GM12872 (cell line): ENCODE measurements around the gene OSBPL10.

Experiments
- TF ChIP-seq, protein P1 (sequence below): IDR thresholded peaks from 3 replicates; pipeline ENCODE4 v1.5.1; 2011; ENCODE audit warnings: low read depth, mild to moderate bottlenecking, low read length, moderate library complexity; ENCODE audit not compliant: insufficient read depth

OSBPL10 gene

DNA sequence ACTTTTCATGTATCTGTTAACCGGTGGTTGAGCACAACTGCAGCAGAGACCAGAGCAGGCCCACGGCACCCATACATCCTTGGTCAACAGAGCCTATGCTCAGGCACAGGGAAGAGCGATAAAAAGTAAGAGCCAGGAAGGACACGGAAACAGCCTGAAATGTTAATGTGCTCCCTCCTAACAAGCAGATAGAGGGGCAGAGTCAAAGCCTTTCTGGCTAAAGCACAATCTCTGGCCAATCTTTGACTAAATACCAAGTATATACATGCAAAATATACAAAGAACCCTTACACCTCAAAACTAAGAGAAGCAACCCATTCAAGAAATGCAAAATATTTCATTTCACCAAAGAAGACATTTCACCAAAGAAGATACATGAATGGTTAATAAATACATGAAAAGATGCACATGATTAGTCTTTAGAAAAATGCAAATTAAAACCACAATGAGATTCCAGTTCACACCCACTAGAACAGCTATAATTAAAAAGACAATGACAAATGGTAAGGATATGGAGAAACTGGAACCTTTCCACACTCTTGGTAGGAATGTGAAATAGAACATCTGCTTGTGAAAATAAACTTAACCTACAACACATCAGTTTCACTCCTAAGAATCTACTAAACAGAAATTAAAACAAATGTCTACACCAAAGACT, 88.0 kb downstream of the OSBPL10 start:
- TF ChIP-seq, protein P1, sequence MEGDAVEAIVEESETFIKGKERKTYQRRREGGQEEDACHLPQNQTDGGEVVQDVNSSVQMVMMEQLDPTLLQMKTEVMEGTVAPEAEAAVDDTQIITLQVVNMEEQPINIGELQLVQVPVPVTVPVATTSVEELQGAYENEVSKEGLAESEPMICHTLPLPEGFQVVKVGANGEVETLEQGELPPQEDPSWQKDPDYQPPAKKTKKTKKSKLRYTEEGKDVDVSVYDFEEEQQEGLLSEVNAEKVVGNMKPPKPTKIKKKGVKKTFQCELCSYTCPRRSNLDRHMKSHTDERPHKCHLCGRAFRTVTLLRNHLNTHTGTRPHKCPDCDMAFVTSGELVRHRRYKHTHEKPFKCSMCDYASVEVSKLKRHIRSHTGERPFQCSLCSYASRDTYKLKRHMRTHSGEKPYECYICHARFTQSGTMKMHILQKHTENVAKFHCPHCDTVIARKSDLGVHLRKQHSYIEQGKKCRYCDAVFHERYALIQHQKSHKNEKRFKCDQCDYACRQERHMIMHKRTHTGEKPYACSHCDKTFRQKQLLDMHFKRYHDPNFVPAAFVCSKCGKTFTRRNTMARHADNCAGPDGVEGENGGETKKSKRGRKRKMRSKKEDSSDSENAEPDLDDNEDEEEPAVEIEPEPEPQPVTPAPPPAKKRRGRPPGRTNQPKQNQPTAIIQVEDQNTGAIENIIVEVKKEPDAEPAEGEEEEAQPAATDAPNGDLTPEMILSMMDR: no peak

- TF ChIP-seq, protein P1: no peak
Observed at GRCh38 chr3:31892500-31892899, 88.6 kb downstream of the OSBPL10 start.

DNA sequence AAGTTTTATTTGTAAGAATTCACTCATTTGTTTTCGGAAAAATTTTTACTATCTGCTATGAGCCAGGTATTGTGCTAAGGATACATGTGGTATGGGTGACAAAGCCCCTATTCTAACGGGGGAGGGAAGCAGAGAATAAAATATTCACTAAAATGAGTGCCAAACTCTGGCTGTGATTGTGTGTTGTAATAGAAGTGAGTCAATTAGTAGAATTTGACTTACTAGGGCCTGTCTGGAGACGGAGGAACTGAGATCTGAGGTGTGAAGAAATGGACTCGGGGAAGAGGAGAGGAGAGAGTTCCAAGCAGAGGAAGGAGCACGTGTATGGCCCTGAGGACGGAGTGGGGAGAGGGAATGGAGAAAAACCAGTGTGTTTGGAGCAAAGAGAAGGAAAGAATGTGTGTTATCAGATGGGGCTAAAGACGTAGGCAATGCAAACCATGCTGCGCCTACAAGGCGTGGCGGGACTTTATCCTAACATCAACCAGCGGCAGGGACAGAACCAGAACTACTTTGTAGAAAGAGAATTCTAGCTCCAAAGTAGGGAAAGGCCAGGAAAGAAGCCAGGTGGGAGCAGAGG, 89.1 kb downstream of the OSBPL10 start:
- TF ChIP-seq, protein P1: no peak

DNA sequence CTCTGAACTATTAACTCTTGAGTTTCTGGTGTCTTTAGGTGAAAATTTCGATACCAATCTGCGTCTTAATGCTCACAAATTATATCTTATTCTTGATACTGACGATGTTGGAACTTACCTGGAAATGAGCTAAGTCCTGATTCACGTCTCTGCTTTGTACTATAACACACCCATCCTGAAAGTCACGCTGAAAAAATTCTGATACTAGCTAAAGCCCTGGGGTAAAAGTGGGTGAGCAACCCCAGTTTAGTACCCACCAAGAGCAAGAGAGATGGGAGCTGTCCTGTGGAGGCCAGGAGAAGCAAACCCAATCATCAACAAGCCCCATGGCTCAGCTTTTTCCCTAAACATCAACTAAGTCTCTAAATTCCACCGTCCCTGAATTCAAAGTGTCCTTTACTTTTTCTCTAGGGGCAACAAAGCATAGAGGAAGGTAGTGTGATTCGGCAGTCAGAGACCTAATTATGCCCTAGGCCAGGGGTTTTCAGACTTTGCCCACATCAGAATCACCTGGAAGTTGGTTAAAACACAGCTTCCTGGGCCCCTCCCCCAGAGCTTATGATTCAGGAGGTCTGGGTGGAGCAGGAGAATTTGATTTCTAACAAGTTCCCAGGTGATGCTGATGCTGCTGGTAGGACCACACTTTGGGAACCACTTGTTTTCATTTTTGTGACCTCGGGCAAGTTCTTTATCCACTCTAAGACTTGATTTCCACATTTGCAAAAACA, 90.2 kb downstream of the OSBPL10 start:
- TF ChIP-seq, protein P1: no peak

- TF ChIP-seq, protein P1: no peak
Observed at GRCh38 chr3:31890007-31890406, 91.1 kb downstream of the OSBPL10 start.

- TF ChIP-seq, protein P1: no peak
Observed at GRCh38 chr3:31885235-31885634, 95.8 kb downstream of the OSBPL10 start.

DNA sequence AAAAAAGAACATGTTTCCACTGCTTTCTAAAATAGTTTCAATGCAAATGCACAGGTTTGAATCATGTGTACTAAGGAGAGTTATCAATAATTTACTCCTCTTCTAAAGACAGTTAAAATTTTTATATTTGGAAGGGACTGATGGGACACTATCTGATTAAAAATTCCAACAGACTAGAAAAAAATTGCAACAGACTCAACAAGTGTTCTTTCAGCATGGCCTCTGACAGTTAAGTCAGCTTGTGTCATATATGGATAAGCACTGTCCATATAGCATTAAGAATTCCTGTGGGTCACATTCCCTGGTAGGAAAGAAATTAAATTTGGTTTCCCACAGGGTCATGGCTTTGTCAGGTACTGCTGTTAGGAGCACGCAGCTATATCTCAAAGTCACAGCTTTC, 96.8 kb downstream of the OSBPL10 start:
- TF ChIP-seq, protein P1: no peak
